HEK293 (cell line): ENCODE data around the gene PPIE.

Experiments used
- CTCF ChIA-PET: fragments of 350-600 bp; formaldehyde crosslinking; extraction: SDS; loops from one replicate; lab custom pipeline; 2021; ENCODE audit warnings: antibody characterized with exemption; lab: Yijun Ruan, JAX
- POLR2A ChIA-PET: fragments of 300-600 bp; formaldehyde crosslinking; extraction: SDS; loops from one replicate; lab custom pipeline; 2020; ENCODE audit warnings: antibody characterized with exemption, inconsistent platforms; lab: Yijun Ruan, JAX
- H3K27ac ChIP-seq: fragments of 200-500 bp; sonication (Bioruptor generic); 2 replicates; pipeline ENCODE4 v1.5.1; 2014; ENCODE audit warnings: low read depth, low read length, control low read depth, inconsistent platforms; ENCODE audit errors: extremely low read depth
- H3K36me3 ChIP-seq, 2 experiments: fragments of 200-500 bp in 1 of 2; sonication (Bioruptor generic) in 1 of 2; 1 replicate in 1 of 2; 2 replicates in 1 of 2; pipeline ENCODE4 v1.5.1; 2014 to 2017; ENCODE audit warnings: inconsistent platforms in 2 of 2, low read length in 2 of 2; ENCODE audit not compliant: control insufficient read depth in 2 of 2, insufficient read depth in 1 of 2
- H3K4me1 ChIP-seq: fragments of 200-500 bp; sonication (Bioruptor generic); 2 replicates; pipeline ENCODE4 v1.5.1; 2014; ENCODE audit warnings: mild to moderate bottlenecking, low read length, inconsistent platforms; ENCODE audit not compliant: control insufficient read depth, insufficient read depth
- H3K4me3 ChIP-seq: 2 replicates; pipeline ENCODE4 v1.5.1; 2011; ENCODE audit warnings: low read depth, mild to moderate bottlenecking, control low read depth, low read length, moderate library complexity
- H3K9me3 ChIP-seq: fragments of 200-500 bp; sonication (Bioruptor generic); 2 replicates; pipeline ENCODE4 v1.5.1; 2014; ENCODE audit warnings: low read depth, low read length, inconsistent platforms; ENCODE audit not compliant: control insufficient read depth, insufficient read depth
- HOXC10 ChIP-seq: sonication (generic); formaldehyde crosslinking; IDR thresholded peaks from 2 replicates; pipeline ENCODE4 v1.8.1; 2023; ENCODE audit warnings: mild to moderate bottlenecking, missing genetic modification reagents
- PBX3 ChIP-seq: sonication (generic); formaldehyde crosslinking; IDR thresholded peaks from 2 replicates; pipeline ENCODE4 v1.8.1; 2022; ENCODE audit warnings: mild to moderate bottlenecking, moderate library complexity, missing genetic modification reagents
- ZBTB6 ChIP-seq: fragments of 450-650 bp; formaldehyde crosslinking; IDR thresholded peaks from 2 replicates; pipeline ENCODE4 v1.5.1; 2017; ENCODE audit warnings: missing biosample characterization, missing genetic modification characterization
- ZFHX2 ChIP-seq: fragments of 450-650 bp; formaldehyde crosslinking; conservative IDR thresholded peaks from 2 replicates; pipeline ENCODE4 v1.5.1; 2016; ENCODE audit warnings: missing biosample characterization, missing genetic modification characterization
- ZFP3 ChIP-seq: fragments of 450-650 bp; formaldehyde crosslinking; IDR thresholded peaks from 2 replicates; pipeline ENCODE4 v1.5.1; 2016; ENCODE audit warnings: low read depth, missing biosample characterization, missing genetic modification characterization
- ZFP41 ChIP-seq: fragments of 450-650 bp; formaldehyde crosslinking; IDR thresholded peaks from 2 replicates; pipeline ENCODE4 v1.5.1; 2016; ENCODE audit warnings: missing biosample characterization, missing genetic modification characterization, borderline replicate concordance
- ZNF148 ChIP-seq: fragments of 450-650 bp; formaldehyde crosslinking; IDR thresholded peaks from 2 replicates; pipeline ENCODE4 v1.5.0; 2017; ENCODE audit warnings: missing biosample characterization, missing genetic modification characterization, borderline replicate concordance
- ZNF157 ChIP-seq: fragments of 450-650 bp; formaldehyde crosslinking; IDR thresholded peaks from 2 replicates; pipeline ENCODE4 v1.5.1; 2016; ENCODE audit warnings: missing biosample characterization, missing genetic modification characterization
- ZNF16 ChIP-seq: fragments of 450-650 bp; formaldehyde crosslinking; IDR thresholded peaks from 2 replicates; pipeline ENCODE4 v1.5.1; 2016; ENCODE audit warnings: low read depth, missing biosample characterization, missing genetic modification characterization
- ZNF24 ChIP-seq: fragments of 450-650 bp; formaldehyde crosslinking; IDR thresholded peaks from 2 replicates; pipeline ENCODE4 v1.5.1; 2016; ENCODE audit warnings: missing biosample characterization, missing genetic modification characterization
- ZNF26 ChIP-seq: fragments of 450-650 bp; formaldehyde crosslinking; IDR thresholded peaks from 2 replicates; pipeline ENCODE4 v1.5.1; 2016; ENCODE audit warnings: missing biosample characterization, missing genetic modification characterization
- ZNF280D ChIP-seq: fragments of 450-650 bp; formaldehyde crosslinking; IDR thresholded peaks from 2 replicates; pipeline ENCODE4 v1.5.1; 2016; ENCODE audit warnings: missing biosample characterization, missing genetic modification characterization
- ZNF292 ChIP-seq: fragments of 450-650 bp; formaldehyde crosslinking; IDR thresholded peaks from 2 replicates; pipeline ENCODE4 v1.5.1; 2016; ENCODE audit warnings: low read depth, missing biosample characterization, missing genetic modification characterization, borderline replicate concordance
- ZNF366 ChIP-seq: fragments of 450-650 bp; formaldehyde crosslinking; conservative IDR thresholded peaks from 2 replicates; pipeline ENCODE4 v1.5.1; 2016; ENCODE audit warnings: missing biosample characterization, missing genetic modification characterization
- ZNF391 ChIP-seq: fragments of 450-650 bp; formaldehyde crosslinking; IDR thresholded peaks from 2 replicates; pipeline ENCODE4 v1.5.1; 2016; ENCODE audit warnings: low read depth, missing biosample characterization, missing genetic modification characterization, borderline replicate concordance
- ZNF433 ChIP-seq: fragments of 450-650 bp; formaldehyde crosslinking; IDR thresholded peaks from 2 replicates; pipeline ENCODE4 v1.5.1; 2016; ENCODE audit warnings: missing biosample characterization, missing genetic modification characterization, low read depth
- ZNF624 ChIP-seq: fragments of 450-650 bp; formaldehyde crosslinking; IDR thresholded peaks from 2 replicates; pipeline ENCODE4 v1.5.1; 2017; ENCODE audit warnings: missing biosample characterization, missing genetic modification characterization
- ZNF747 ChIP-seq: fragments of 450-650 bp; formaldehyde crosslinking; IDR thresholded peaks from 2 replicates; pipeline ENCODE4 v1.5.1; 2016; ENCODE audit warnings: missing biosample characterization, missing genetic modification characterization
- ZNF768 ChIP-seq: fragments of 450-650 bp; formaldehyde crosslinking; IDR thresholded peaks from 2 replicates; pipeline ENCODE4 v1.5.1; 2018; ENCODE audit warnings: missing biosample characterization, mild to moderate bottlenecking, missing genetic modification characterization
- ZNF785 ChIP-seq: fragments of 450-650 bp; formaldehyde crosslinking; IDR thresholded peaks from 2 replicates; pipeline ENCODE4 v1.5.1; 2016; ENCODE audit warnings: missing biosample characterization, missing genetic modification characterization
- TF ChIP-seq, protein P1 (sequence below): fragments of 450-650 bp; formaldehyde crosslinking; IDR thresholded peaks from 2 replicates; pipeline ENCODE4 v1.5.1; 2016; ENCODE audit warnings: missing biosample characterization, missing genetic modification characterization

Gene PPIE

GRCh38 chr1:39732730-39733129, 6.0 kb upstream of the PPIE start:
- POLR2A ChIA-PET, result no interaction called here
- H3K9me3 ChIP-seq, result no peaks in the 10 kb centered on the region
- no peaks in the 10 kb centered on the region for H3K36me3 ChIP-seq
- no peak overlapping the region for H3K27ac ChIP-seq
- no peak for TF ChIP-seq ZNF292 (tag by site-specific recombination)
- no peak for TF ChIP-seq ZNF785
- TF ChIP-seq ZBTB6 (tag by site-specific recombination), result no peak
- no peak for TF ChIP-seq HOXC10 (CRISPR knock-in tag)
- TF ChIP-seq ZNF280D (tag by site-specific recombination), result no peak
- no peak for TF ChIP-seq ZNF148 (tag by site-specific recombination)
- no peak for TF ChIP-seq ZNF747 (tag by site-specific recombination)
- TF ChIP-seq ZFP3 (tag by site-specific recombination), result no peak
- no peak for TF ChIP-seq ZNF24 (tag by site-specific recombination)
- TF ChIP-seq ZNF624 (tag by site-specific recombination), result no peak
- TF ChIP-seq, protein P1, sequence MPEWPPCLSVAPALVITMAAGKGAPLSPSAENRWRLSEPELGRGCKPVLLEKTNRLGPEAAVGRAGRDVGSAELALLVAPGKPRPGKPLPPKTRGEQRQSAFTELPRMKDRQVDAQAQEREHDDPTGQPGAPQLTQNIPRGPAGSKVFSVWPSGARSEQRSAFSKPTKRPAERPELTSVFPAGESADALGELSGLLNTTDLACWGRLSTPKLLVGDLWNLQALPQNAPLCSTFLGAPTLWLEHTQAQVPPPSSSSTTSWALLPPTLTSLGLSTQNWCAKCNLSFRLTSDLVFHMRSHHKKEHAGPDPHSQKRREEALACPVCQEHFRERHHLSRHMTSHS (tag by site-specific recombination), result no peak
- no peak for TF ChIP-seq ZNF157 (tag by site-specific recombination)
- no peak for TF ChIP-seq ZNF16
- no peak for TF ChIP-seq PBX3
- TF ChIP-seq ZNF391 (tag by site-specific recombination), result no peak
- TF ChIP-seq, all 188 proteins: peak for 0
- CTCF ChIA-PET, result interaction anchor here (0.6 to 0.7 kb wide), 2 partner anchors 307 to 652 kb away, joined by 3 read pairs; no protein-coding TSS in a partner anchor
- Histone ChIP-seq H3K4me1 (no peaks in the 10 kb centered on the region), H3K4me3 (no peak overlapping the region)

GRCh38 chr1:39733161-39733560, 5.5 kb upstream of the PPIE start:
- Histone ChIP-seq H3K4me3 (no peak overlapping the region), H3K9me3 (no peaks in the 10 kb centered on the region), H3K36me3 (no peaks in the 10 kb centered on the region), H3K4me1 (no peaks in the 10 kb centered on the region), H3K27ac (no peak overlapping the region)
- no peak for TF ChIP-seq ZFP41 (tag by site-specific recombination)
- TF ChIP-seq ZNF768 (tag by site-specific recombination), result no peak
- no peak for TF ChIP-seq ZNF157 (tag by site-specific recombination)
- TF ChIP-seq ZNF433 (tag by site-specific recombination), result no peak
- TF ChIP-seq ZFHX2 (tag by site-specific recombination), result 0 out of 2 replicates have a peak, but pooled peaks have one; percentile 17
- TF ChIP-seq ZNF26 (tag by site-specific recombination), result no peak
- TF ChIP-seq ZNF366 (tag by site-specific recombination), result no peak
- CTCF ChIA-PET, result interaction anchor here (0.6 to 1.4 kb wide), 3 partner anchors 31 to 653 kb away, joined by 3 read pairs; no protein-coding TSS in a partner anchor
- POLR2A ChIA-PET, result no interaction called here
